ENCODE results near the gene CCL13.

DNA sequence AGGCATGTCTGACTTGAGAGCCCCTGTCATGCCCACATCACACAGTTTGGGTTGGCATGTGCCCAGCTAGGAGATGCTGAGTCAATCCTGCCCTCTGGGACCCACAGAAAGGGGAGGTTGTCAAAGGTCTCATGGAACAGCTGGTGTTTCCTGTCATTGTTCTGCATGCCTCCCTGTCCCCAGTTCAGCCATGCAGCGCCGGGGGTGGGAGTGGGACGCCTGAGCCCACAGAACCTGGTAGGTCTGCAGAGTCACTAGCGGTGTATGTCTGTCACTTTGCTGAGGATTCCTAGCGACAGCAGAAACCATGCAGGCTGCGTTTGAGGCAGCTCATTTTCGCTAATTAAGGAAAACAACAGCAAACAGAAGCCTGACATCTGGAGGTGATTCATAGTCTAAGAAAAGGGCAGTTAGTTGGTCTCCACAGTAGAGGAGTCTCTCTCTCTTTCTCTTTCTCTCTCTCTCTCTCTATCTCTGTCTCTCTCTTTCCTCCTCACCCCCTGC is 26.4 kb downstream of the CCL13 start:
- no peak for TF ChIP-seq PBX3 (IDR thresholded peaks at IDR 0.05; ENCODE audit: insufficient replicate concordance, low read depth, low read length)
- no peak for TF ChIP-seq SUZ12 (IDR thresholded peaks at IDR 0.05; ENCODE audit: unreplicated experiment)
- no peak for TF ChIP-seq RELA (IDR thresholded peaks at IDR 0.05; ENCODE audit: borderline replicate concordance, partially characterized antibody)
- TF ChIP-seq MXI1 (IDR thresholded peaks at IDR 0.05; ENCODE audit: low read depth, low read length) = no peak
- no peak for TF ChIP-seq YY1 (IDR thresholded peaks at IDR 0.05; ENCODE audit: low read depth, low read length)
- TF ChIP-seq SMAD1 (IDR thresholded peaks at IDR 0.05; ENCODE audit: low read depth, partially characterized antibody) = no peak
- TF ChIP-seq CBX5 (IDR thresholded peaks at IDR 0.05; ENCODE audit: low read depth) = no peak
- TF ChIP-seq, protein P1, sequence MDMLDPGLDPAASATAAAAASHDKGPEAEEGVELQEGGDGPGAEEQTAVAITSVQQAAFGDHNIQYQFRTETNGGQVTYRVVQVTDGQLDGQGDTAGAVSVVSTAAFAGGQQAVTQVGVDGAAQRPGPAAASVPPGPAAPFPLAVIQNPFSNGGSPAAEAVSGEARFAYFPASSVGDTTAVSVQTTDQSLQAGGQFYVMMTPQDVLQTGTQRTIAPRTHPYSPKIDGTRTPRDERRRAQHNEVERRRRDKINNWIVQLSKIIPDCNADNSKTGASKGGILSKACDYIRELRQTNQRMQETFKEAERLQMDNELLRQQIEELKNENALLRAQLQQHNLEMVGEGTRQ (IDR thresholded peaks at IDR 0.05; ENCODE audit: borderline replicate concordance, low read depth, low read length) = no peak
- TF ChIP-seq, protein P2, sequence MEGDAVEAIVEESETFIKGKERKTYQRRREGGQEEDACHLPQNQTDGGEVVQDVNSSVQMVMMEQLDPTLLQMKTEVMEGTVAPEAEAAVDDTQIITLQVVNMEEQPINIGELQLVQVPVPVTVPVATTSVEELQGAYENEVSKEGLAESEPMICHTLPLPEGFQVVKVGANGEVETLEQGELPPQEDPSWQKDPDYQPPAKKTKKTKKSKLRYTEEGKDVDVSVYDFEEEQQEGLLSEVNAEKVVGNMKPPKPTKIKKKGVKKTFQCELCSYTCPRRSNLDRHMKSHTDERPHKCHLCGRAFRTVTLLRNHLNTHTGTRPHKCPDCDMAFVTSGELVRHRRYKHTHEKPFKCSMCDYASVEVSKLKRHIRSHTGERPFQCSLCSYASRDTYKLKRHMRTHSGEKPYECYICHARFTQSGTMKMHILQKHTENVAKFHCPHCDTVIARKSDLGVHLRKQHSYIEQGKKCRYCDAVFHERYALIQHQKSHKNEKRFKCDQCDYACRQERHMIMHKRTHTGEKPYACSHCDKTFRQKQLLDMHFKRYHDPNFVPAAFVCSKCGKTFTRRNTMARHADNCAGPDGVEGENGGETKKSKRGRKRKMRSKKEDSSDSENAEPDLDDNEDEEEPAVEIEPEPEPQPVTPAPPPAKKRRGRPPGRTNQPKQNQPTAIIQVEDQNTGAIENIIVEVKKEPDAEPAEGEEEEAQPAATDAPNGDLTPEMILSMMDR (IDR thresholded peaks at IDR 0.05 in 2 of 3, conservative IDR thresholded peaks at IDR 0.05 in 1 of 3; ENCODE audit: control insufficient read depth in 2 of 3, extremely low read depth in 1 of 3, insufficient read depth in 1 of 3, low read depth in 3 of 3, low read length in 3 of 3) = peak in 1 of 3 experiments; percentile 14; a peak in 1 of 6 replicates

Measured in GM12878 (cell line).